Transverse colon (tissue), 4 donors: Measurements from ENCODE around the gene DEFB113. TPM values are rescaled to one million over a fixed set of nuclear protein-coding genes. Genes with fewer than 3 reads are reported as not detected.

Source experiments
- DNase-seq: peaks from one replicate; pipeline ENCODE4 v3.0.0-alpha.2; 2019
- H3K27ac ChIP-seq, 4 donors: fragments of 200-600 bp; sonication (generic); 2 replicates each; pipeline ENCODE4 v1.5.1; 2016 to 2018; ENCODE audit warnings: inconsistent platforms in 4 of 4
- H3K27me3 ChIP-seq: fragments of 200-600 bp; sonication (generic); 2 replicates; pipeline ENCODE4 v1.5.1; 2017; ENCODE audit warnings: inconsistent platforms
- H3K36me3 ChIP-seq, 4 donors: fragments of 200-600 bp; sonication (generic); 2 replicates each; pipeline ENCODE4 v1.5.1; 2017 to 2019; ENCODE audit warnings: inconsistent platforms in 4 of 4
- H3K4me1 ChIP-seq, 4 donors: fragments of 200-600 bp; sonication (generic); 2 replicates each; pipeline ENCODE4 v1.5.1; 2017 to 2020; ENCODE audit warnings: inconsistent platforms in 4 of 4
- H3K4me3 ChIP-seq, 4 donors: fragments of 200-600 bp; sonication (generic); 1 replicate in 1 of 4; 2 replicates in 3 of 4; pipeline versions ENCODE4 v1.5.1 to v1.6.1; 2017 to 2019; ENCODE audit warnings: inconsistent platforms in 4 of 4
- H3K9me3 ChIP-seq, 2 donors: fragments of 200-600 bp; sonication (generic); 2 replicates each; pipeline ENCODE4 v1.5.1; 2017 to 2019; ENCODE audit warnings: inconsistent platforms in 2 of 2
- CTCF ChIP-seq, 5 experiments: fragments of 200-600 bp in 3 of 5; fragments of 450-650 bp in 2 of 5; sonication (generic) in 3 of 5; IDR thresholded peaks; 1 replicate in 2 of 5; 2 replicates in 3 of 5; pipeline ENCODE4 v1.5.1; 2016 to 2017; ENCODE audit warnings: antibody characterized with exemption in 5 of 5, inconsistent platforms in 3 of 5, mild to moderate bottlenecking in 2 of 5, moderate library complexity in 1 of 5
- EP300 ChIP-seq: sonication (generic); formaldehyde crosslinking; IDR thresholded peaks from one replicate; pipeline ENCODE4 v1.6.1; 2017; ENCODE audit warnings: antibody characterized with exemption, low read depth
- POLR2A ChIP-seq: fragments of 450-650 bp; IDR thresholded peaks from one replicate; pipeline ENCODE4 v1.6.1; 2016; ENCODE audit warnings: antibody characterized with exemption, mild to moderate bottlenecking, moderate library complexity
- POLR2AphosphoS5 ChIP-seq, 3 donors: sonication (generic); formaldehyde crosslinking; IDR thresholded peaks; one replicate each; pipeline ENCODE4 v1.6.1; 2016; ENCODE audit warnings: antibody characterized with exemption in 3 of 3
- WGBS, 2 donors: methylation state at CpG; one replicate each; pipeline ENCODE4 v1.1.5; 2018; ENCODE audit warnings: low coverage in 1 of 2; 5-methylcytosine and 5-hydroxymethylcytosine counted together
- in situ Hi-C, 4 donors: fragments of 200-750 bp; cut with MboI; loops; one replicate each; pipeline versions ENCODE4 v1.15.0 to v1.15.1; 2017; ENCODE audit warnings: low sequenced_read_pairs in 3 of 4, low pct_ligation_motif_present in 1 of 4, low pct_unique_long_range_greater_than_20kb in 1 of 4
- intact Hi-C: fragments of 100-400 bp; cut with DNase I; formaldehyde crosslinking; loops from one replicate; pipeline ENCODE4 v1.15.1; 2023; ENCODE audit warnings: low total_unique reads
- total RNA-seq, 4 donors: library from RNA; depleted of rRNA; stranded (reverse); fragments of >200 nt; gene quantifications; one replicate each; pipeline ENCODE4 v1.1.0, GENCODE V29; 2016

Gene DEFB113
- total RNA-seq: not detected

GRCh38 chr6:49969605-49970004, at the start of gene DEFB113:
DEFB113 (minus strand) TSS chr6:49969625; CDS start chr6:49969625, 0 bp downstream.
- 43 to 47% methylated on average over 2 of the region's 2 CpGs for WGBS, 2 donors
- no peak for DNase-seq
- H3K4me3 ChIP-seq: no peak within 1 kb of the TSS
- intact Hi-C loops: loop anchor here (10.0 kb wide), 1 partner anchor 235 kb away; no protein-coding TSS in a partner anchor
- TF ChIP-seq POLR2A (no peak), CTCF (IDR thresholded peaks at IDR 0.05) (no peak), EP300 (no peak), POLR2AphosphoS5 (IDR thresholded peaks at IDR 0.05) (no peak)
- no peaks in the 10 kb centered on the region for H3K4me1 ChIP-seq
- H3K36me3 ChIP-seq: no peaks in the 10 kb centered on the region
- no peak within 1 kb of the TSS for H3K27ac ChIP-seq
- in situ Hi-C loops: no loop called here
- no peaks in the 10 kb centered on the region for H3K9me3 ChIP-seq
- H3K27me3 ChIP-seq: no peaks in the 10 kb centered on the region

- Histone ChIP-seq H3K4me3 (no peak overlapping the region), H3K27ac (no peak overlapping the region), H3K4me1 (no peaks in the 10 kb centered on the region), H3K27me3 (no peaks in the 10 kb centered on the region), H3K9me3 (no peaks in the 10 kb centered on the region), H3K36me3 (no peaks in the 10 kb centered on the region)
- in situ Hi-C loops: no loop called here
- DNase-seq: no peak
- intact Hi-C loops: no loop called here
- 76 to 81% methylated on average over 3 of the region's 3 CpGs for WGBS, 2 donors
- TF ChIP-seq EP300 (no peak), POLR2A (no peak), CTCF (IDR thresholded peaks at IDR 0.05) (no peak), POLR2AphosphoS5 (IDR thresholded peaks at IDR 0.05) (no peak)
Measured at GRCh38 chr6:50007819-50008218, 38.4 kb upstream of the DEFB113 start.

GRCh38 chr6:50003139-50003538, 33.7 kb upstream of the DEFB113 start:
- Histone ChIP-seq H3K9me3 (no peaks in the 10 kb centered on the region), H3K27ac (no peak overlapping the region), H3K4me3 (no peak overlapping the region), H3K4me1 (no peaks in the 10 kb centered on the region), H3K36me3 (no peaks in the 10 kb centered on the region), H3K27me3 (no peaks in the 10 kb centered on the region)
- intact Hi-C loops (no loop called here), in situ Hi-C loops (no loop called here)
- no peak for DNase-seq
- no peak for TF ChIP-seq POLR2AphosphoS5 (IDR thresholded peaks at IDR 0.05)
- TF ChIP-seq EP300: no peak
- TF ChIP-seq POLR2A: no peak
- TF ChIP-seq CTCF (IDR thresholded peaks at IDR 0.05): no peak
- WGBS, 2 donors: 30 to 39% methylated on average over 3 of the region's 3 CpGs

GRCh38 chr6:49995278-49995677, 25.9 kb upstream of the DEFB113 start:
- intact Hi-C loops: no loop called here
- H3K27me3 ChIP-seq: no peaks in the 10 kb centered on the region
- no peak for DNase-seq
- H3K9me3 ChIP-seq: no peaks in the 10 kb centered on the region
- TF ChIP-seq CTCF (IDR thresholded peaks at IDR 0.05) (no peak), POLR2A (no peak), EP300 (no peak), POLR2AphosphoS5 (IDR thresholded peaks at IDR 0.05) (no peak)
- in situ Hi-C loops: no loop called here
- no peaks in the 10 kb centered on the region for H3K36me3 ChIP-seq
- H3K4me3 ChIP-seq: no peak overlapping the region
- no peaks in the 10 kb centered on the region for H3K4me1 ChIP-seq
- H3K27ac ChIP-seq: no peak overlapping the region
